IPS DF 4.7 (cell line): ENCODE data around the gene DARS2.
"Not testable (repeated sequence)": the region's sequence is repeated elsewhere in the genome, so short reads cannot be mapped to it uniquely, and the experiment has no call there.

ENCODE experiments used
- DNase-seq: peaks from one replicate; pipeline ENCODE4 v3.0.0-alpha.2; 2013; ENCODE audit warnings: low spot score; ENCODE audit errors: extremely low read depth

The DARS2 gene, protein sequence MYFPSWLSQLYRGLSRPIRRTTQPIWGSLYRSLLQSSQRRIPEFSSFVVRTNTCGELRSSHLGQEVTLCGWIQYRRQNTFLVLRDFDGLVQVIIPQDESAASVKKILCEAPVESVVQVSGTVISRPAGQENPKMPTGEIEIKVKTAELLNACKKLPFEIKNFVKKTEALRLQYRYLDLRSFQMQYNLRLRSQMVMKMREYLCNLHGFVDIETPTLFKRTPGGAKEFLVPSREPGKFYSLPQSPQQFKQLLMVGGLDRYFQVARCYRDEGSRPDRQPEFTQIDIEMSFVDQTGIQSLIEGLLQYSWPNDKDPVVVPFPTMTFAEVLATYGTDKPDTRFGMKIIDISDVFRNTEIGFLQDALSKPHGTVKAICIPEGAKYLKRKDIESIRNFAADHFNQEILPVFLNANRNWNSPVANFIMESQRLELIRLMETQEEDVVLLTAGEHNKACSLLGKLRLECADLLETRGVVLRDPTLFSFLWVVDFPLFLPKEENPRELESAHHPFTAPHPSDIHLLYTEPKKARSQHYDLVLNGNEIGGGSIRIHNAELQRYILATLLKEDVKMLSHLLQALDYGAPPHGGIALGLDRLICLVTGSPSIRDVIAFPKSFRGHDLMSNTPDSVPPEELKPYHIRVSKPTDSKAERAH

DNA sequence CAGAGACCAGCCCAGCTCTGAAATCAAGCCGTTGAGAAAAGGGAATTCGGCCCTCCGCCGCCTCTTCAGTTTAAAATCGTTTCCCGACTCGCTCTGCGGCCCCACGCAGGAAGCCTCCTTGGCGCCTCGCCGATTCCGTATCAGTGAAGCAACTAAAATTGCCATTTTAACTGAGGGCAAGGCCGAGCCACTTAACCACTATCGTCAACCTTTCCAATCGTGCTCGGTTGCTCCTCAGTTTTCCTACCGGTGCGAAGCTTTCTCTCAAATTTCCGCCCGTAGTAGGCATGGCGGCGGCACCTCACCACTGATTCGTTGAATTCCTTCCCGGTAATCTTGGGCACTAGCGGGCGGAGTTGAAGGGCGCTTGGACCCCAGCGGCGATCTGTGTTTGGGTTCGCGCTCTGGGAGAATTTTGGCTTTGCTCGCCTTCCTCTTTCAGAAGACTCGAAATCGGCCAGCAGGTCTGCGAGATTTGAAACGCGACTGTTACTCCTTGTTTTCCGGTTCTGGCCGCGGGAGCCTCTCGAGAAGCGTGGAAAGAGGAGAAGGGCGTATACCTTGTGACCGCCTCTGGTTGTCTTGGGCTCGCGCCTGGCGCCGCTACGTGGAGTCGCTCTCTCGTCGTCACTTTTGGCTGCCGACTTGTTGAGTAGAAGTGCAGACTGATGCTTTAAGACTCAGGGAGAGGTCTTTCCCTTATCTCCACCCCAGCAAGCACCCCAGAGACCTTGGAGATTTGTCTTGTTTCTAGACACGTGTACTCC lies at the start of gene DARS2, which contains the start of gene CENPL:
Gene DARS2 (plus strand): TSS at position 359 of the 767 bp plus-strand sequence. CDS start 557 bp downstream, outside the sequence.
Gene CENPL (minus strand): TSS at position 569 of the 767 bp plus-strand sequence. CDS start 13,584 bp downstream, outside the sequence.
- peak; percentile 95 for DNase-seq

DNA sequence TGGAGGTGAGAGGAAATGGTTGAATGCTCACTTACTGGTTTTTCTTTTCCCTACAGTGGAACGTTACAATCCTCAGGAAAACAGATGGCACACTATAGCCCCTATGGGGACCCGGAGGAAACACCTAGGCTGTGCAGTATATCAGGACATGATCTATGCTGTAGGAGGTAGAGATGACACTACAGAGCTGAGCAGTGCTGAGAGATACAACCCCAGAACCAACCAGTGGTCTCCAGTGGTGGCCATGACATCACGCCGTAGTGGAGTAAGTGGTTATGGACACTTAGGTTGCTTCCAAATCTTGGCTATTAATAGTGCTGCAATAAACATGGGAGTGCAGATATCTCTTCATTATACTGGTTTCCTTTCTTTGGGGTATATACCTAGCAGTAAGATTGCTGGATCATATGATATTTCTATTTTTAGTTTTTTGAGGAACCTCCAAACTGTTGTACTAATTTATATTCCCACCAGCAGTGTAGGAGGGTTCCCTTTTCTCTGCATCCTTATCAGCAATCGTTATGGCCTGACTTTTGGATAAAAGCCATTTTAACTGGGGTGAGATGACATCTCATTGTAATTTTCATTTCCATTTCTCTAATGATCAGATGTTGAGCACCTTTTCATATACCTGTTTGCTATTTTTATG lies 48.8 kb upstream of the DARS2 start:
- DNase-seq = no peak

DNA sequence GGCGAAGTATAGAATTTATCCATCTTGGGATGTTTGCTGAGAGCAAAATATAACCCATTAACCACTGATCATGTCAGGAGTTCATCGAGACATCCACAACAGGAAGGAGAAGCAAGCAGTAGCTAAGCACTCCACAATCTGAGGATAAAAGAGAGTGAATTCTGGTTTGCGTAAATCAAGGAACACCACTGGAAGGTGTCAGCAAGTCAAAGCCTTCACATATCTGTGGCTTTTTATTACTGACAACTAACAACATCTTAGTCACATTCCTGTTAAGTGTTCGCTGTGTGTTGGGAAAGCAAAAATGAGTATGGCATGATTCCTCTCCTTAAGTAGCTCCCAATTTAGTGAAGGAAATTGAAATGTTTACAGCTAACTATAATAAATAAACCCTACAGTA lies 44.5 kb upstream of the DARS2 start:
- no peak for DNase-seq

DNA sequence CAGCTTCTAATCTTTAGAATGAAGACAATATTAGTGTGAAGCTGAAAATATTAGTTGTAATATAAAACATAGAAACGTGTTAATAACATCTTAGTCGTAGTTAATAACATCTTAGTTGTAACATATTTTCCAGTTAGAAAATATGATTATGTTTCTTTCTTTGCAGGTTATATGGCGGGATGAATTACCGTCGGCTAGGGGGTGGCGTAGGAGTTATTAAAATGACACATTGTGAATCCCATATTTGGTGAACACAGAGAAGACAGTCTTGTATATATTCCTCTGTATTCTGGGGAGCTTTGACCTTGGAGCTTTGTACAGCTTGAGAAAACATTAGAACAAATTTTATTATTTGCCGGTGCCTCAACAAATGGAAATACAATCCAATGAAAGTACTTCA lies 39.5 kb upstream of the DARS2 start:
- DNase-seq = no peak

DNA sequence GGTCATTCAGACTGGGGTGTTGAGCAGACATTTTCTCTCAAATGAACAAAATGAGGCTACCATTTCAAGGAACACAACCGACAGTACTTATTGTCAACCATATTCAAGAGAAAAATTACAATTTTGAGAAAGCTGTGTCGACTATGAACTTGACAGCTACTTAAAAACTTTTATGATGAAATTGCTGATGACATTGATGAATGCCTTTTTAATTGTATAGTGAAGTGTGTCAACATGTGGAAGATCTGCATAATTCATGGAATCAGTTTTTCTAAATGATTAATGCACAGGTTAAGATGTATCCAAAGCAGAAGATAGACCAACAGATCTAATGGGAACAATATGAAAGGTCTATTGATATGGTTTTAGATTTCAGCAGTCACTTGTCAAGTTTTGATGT lies 34.6 kb upstream of the DARS2 start:
- DNase-seq = no peak

DNA sequence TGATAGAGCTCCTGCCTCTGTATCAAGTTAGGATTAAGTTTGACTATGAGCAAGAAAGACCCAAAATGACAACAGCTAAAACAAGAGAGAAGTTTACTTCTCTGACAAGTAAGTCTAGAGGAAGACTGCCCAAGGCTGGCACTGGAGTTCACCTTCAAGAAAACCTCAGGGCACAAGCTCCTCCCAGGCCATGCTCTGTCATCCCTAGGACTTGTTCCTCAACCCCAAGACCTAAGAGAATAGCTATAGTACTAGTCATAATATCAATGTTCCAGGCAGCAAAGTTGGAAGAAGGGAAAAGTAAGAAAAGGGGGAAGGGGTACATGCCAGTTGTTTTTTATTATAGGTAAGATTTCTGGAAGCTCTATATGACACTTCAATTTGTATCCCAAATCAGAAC lies 26.4 kb upstream of the DARS2 start:
- DNase-seq = no peak

DNA sequence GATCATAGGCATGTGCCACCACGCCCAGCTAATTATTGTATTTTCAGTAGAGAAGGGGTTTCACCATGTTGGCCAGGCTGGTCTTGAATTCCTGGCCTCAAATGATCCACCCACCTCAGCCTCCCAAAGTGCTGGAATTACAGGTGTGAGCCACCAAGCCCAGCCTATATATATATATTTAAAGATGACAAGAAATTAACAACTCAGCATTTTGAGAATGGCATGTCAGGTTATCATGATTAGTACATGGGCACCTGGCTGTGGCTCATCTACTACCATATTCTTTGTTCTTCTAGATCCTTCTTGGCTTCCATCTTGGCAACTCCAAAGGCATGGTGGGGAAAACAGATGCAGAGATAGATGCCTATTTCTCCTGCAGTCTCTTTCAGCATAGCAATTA lies 24.5 kb upstream of the DARS2 start:
- DNase-seq = not testable (repeated sequence)

DNA sequence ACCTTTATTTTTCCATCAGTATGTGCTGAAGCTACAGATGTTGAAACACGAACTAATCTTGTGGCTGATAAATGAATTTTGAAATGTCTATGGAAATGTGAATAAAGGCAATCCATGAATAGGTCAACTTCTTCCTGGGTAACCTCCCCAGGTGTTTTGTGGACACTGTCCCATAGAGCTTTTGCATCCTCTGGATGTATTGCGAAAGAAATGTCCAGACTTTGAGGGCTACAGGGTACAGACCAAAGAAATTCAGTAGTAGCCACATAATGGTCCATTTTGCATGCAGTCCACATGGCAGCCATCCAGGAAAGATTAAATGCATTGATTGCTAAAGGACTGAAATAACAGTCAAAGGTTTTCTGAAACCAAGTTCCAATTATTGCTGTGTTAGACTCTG lies 21.5 kb upstream of the DARS2 start:
- no peak for DNase-seq

DNA sequence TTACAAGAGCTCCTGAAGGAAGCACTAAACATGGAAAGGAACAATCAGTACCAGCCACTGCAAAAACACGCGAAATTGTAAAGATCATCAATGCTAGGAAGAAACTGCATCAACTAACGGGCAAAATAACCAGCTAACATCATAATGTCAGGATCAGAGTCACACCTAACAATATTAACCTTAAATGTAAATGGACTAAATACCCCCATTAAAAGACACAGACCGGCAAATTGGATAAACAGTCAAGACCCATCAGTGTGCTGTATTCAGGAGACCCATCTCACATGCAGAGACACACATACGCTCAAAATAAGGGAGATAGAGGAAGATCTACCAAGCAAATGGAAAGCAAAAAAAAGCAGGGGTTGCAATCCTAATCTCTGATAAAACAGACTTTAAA lies 10.8 kb upstream of the DARS2 start:
- not testable (repeated sequence) for DNase-seq

DNA sequence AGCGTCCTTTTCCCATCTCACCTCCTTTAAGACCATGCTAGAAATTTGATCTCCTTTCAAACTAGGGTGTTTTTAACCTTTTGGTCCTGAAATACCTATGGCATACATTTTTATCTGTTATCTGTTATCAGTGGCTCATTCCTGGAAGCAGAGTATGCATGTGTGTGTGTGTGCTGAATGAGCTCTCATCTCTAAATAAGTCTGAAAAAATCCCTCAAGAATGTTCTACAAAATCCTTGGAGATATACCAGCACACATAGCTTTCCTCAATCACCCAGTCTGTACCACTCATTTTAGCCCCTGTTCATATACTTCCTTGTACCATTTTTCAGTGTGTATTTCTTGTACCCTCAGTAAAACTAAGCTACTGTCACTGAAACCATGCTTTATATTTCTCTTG lies 6.0 kb upstream of the DARS2 start:
- no peak for DNase-seq

DNA sequence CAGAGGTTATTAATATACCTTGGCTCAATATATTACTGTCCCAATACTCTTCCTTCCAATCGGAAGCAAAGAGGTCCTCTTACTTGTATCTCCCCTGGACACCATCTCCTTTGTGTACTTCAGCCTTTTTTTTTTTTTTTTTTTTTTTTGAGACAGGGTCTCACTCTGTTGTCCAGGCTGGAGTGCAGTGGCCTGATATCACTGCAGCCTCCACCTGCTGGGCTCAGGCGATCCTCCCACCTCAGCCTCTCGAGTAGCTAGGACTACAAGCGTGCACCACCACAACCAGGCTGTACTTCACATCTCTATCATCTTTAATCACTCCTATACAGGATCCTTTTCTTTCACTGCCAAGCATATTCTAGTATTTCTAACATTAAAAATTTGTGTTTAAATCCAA lies 2.8 kb upstream of the DARS2 start:
- no peak for DNase-seq

DNA sequence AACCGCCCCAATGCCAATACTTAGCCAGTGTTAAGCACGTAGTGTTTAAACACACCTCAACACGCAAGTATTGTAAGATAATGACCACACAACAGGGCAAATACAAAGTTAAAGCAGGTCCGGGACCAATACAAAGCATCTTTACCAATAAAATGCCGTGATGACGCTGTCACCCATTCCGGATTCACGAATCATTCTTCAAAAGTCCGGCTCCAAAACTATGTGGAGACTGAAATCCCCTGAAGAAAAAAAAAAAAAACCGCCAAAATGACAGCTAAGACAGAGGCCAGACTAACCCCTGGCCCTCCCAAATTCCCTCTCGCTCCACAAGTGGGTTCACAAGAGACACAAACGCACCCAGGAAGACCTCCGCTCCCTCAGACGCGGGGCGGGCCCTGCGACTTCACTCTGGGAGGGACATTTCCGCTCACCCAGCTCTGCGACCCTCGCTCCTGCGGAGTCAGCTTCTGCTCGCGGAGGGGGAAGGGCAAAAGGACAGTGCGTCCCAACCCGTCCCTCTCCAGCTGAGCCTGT lies 625 bp upstream of the DARS2 start:
- DNase-seq = no peak

DNA sequence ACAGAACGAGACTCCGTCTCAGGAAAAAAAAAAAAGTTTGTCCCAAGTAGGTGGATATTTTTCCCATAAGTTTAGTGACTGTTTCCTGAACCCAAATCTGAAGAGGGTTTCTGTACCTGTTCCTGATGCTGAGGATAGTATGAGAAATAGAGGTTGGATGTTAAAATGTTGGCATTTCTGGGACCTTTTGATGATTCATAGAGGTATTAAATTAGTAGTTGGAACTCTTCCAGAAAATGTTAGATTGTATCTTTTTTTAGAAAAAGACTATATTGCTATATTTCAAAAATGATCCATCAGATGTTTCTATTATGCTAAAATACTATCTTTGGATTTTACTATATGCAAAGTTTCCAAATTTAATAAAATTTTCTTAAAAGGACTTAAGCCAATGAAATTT lies 3.1 kb downstream of the DARS2 start:
- DNase-seq = no peak

DNA sequence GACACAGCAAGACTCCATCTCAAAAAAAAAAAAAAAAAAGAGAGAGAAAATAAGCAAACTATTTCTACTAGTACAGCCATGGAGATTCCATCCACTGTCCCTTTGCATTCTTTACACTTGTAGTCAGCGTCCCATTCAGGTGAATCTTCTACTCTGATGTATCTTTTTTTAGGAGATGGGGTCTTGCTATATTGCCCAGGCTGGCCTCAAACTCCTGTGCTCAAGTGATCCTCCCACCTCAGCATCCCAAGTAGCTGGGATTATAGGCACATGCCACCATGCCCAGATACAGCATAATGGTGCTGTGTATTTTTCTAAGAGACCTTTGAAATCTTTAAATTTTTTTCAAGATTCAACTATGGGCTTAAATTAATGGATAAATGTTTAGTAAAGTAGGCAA lies 8.3 kb downstream of the DARS2 start:
- DNase-seq = no peak

DNA sequence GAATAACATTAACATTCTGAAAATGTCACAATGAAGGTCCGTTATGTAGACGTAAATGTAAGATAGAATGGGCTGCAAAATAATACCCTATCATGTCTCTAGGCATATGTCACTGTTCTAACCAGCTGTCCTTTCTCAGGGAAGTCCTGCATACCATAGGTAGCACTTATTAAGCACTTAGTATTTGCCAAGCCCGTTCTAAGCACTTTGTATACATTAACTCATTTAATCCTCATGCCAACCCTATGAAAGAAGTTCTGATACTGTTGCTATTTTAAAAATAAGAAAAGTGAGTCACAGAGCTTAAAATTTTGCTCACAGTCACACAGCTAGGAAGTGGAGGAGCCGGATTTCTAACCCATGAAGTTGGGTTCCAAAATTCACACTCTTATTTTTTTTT lies 27.6 kb downstream of the DARS2 start:
- no peak for DNase-seq

DNA sequence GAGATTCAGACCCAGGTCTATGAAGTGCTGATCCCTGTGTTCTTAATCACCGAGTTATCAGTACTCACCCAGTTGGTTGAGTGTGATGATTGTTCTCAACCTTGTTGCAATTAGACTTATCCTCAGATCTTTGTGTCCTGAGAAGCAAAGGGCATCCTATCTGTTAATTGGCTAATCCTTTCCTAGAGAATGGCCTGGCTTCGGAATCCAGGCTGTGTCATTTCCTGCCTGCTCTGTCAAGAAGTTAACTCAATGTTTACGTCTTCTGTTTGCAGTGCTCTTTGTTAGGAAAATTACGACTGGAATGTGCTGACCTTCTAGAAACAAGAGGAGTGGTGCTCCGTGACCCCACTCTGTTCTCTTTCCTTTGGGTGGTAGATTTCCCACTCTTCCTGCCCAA lies 28.6 kb downstream of the DARS2 start:
- DNase-seq = no peak

DNA sequence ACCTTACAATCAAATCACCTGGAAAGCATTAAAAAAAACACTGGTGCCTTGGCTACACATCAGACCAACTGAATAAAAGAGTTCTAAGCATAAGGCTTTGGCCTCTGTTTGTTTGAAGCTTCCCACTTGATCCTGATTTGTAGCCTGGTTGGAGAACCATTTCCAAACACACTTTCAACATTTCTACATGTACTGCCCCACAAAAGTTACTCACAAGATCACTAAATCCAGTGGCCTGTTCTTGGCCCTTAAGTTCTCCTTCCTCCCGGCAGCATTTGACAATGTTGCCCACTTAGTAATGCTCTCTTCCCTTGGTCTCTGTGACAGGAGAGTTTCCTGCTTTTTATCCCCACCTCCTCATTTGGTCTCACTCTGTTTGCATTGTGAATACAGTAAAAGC lies 31.5 kb downstream of the DARS2 start:
- no peak for DNase-seq

DNA sequence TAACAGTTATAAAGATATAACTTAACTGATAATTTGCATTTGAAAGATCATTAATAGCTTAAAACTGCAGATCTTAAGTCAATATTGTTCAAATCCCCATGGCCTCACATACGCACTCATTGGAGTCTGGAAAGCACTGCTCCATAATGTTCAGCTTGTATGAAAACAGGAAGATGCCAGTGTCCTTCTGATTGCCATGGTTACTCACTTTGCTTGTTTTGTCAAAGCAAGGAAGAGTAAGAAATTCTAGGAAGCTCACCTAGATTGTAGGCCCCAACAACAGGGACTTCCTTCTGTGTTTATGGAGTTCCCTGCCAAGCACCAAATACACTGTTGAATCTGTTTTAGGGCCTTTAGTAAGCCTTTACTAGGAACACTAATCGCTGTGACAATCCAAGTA lies 32.4 kb downstream of the DARS2 start:
- no peak for DNase-seq

DNA sequence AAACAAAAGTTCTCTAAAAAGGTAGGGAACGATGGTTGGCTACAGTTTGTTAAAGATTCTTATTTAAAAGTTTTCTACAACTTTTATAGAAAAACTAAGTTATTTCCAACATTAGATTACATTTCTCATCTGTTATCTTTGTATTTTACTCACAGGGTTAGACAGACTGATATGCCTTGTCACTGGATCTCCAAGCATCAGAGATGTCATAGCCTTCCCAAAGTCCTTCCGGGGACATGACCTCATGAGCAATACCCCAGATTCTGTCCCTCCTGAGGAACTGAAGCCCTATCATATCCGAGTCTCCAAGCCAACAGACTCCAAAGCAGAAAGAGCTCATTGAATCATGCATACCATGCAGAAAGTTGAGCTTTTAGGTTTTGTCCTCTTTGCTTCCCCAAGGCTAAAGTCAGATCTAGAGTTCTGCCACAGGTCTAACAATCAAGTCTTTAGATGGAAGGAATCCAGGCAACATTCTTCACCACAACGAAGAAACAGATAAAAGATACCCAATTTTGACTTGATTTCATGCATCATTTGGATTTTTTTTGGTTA lies 33.0 kb downstream of the DARS2 start:
- DNase-seq = no peak

DNA sequence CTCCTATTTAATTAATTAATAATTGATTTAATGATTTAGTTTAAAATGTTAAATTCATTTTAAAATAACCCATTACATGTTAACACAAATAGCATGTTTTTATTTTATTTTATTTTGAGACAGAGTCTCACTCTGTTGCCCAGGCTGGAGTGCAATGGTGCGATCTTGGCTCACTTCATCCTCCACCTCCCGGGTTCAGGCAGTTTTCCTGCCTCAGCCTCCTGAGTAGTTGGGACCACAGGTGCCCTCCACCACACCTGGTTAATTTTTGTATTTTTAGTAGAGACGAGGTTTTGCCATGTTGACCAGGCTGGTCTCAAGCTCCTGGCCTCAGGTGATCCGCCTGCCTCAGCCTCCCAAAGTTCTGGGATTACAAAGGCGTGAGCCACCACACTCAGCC lies 35.1 kb downstream of the DARS2 start:
- not testable (repeated sequence) for DNase-seq

DNA sequence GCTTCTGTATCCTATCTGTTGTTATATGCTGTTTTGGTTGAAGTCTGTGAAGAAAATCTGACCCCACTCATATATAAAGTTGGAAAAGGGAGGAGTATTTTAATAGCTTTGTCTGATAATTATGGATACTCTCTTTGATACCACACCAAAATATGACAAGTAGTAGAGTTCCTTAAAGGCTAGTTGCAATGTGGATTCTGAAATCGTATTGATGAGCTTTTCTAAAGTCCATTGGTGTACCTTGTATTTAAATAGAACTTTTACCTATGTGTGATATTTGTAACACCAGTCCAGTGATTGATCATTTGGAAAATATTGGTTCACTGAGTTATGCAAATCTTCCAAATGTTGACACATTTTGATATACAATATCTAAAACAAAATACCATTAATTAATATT lies 35.6 kb downstream of the DARS2 start:
- no peak for DNase-seq
